Renal cortical epithelial cell (primary cell): Measurements from ENCODE around the gene ASB18. TPM values are rescaled to one million over a fixed set of nuclear protein-coding genes. Genes with fewer than 3 reads are reported as not detected.
A peak's percentile ranks its signal among the peaks of the same experiment; 100 is the strongest.

Source experiments
- DNase-seq: peaks from one replicate; pipeline ENCODE4 v3.0.0-alpha.2; 2011; ENCODE audit warnings: low read depth
- total RNA-seq: library from RNA; depleted of rRNA; stranded (reverse); fragments of >200 nt; gene quantifications from 2 replicates; pipeline ENCODE4 v1.2.3, GENCODE V29; 2014

ASB18 gene
- total RNA-seq, 1 donor from 2014 or later: not detected

- DNase-seq: peak; percentile 54
These were observed 90.2 kb downstream of the ASB18 start for GRCh38 chr2:236173729-236174607.

DNA sequence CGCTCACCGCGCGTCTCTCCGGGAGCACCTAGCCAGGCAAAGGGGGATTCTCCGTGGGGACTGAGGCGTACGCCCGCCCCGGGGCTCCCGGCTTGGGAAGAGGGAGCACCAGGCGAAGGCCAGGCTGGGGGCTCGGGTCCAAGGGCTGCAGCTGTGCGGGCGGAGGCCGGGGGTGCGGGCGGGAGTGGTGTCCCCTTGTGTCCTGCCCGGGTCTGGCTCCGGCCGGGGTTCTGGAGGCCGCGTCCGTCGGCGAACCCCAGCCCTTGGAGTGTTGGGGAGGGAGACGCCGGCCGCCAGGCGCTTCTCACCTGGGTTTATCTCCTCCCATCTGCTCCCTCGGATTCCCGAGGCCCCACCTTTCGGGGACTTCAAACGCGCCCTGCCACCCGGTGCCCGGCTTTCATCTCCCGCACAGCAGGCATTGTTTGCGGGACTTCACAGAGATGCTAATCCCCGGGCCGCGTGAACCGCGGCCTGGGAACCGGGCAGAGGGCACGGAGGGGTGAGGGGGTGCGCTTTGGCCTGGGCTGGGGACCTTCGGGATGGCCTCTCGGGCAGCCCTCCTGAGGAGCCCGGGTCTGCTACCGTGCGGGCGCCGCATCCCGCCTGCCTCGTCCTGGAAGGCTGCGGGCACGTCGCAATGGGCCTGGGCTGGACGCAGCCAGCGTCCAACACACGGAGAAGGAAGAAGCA lies 91.0 kb downstream of the ASB18 start:
- no peak for DNase-seq

GRCh38 chr2:236172255-236173035 lies 91.8 kb downstream of the ASB18 start:
- DNase-seq: no peak

- no peak for DNase-seq
These were observed 92.4 kb downstream of the ASB18 start for GRCh38 chr2:236171680-236172254.

GRCh38 chr2:236171181-236171679 lies 93.0 kb downstream of the ASB18 start:
- DNase-seq: no peak

GRCh38 chr2:236170590-236171165 lies 93.5 kb downstream of the ASB18 start:
- no peak for DNase-seq

GRCh38 chr2:236169741-236170589 lies 94.2 kb downstream of the ASB18 start:
- DNase-seq: no peak

GRCh38 chr2:236169151-236169721 lies 95.0 kb downstream of the ASB18 start:
- no peak for DNase-seq

DNA sequence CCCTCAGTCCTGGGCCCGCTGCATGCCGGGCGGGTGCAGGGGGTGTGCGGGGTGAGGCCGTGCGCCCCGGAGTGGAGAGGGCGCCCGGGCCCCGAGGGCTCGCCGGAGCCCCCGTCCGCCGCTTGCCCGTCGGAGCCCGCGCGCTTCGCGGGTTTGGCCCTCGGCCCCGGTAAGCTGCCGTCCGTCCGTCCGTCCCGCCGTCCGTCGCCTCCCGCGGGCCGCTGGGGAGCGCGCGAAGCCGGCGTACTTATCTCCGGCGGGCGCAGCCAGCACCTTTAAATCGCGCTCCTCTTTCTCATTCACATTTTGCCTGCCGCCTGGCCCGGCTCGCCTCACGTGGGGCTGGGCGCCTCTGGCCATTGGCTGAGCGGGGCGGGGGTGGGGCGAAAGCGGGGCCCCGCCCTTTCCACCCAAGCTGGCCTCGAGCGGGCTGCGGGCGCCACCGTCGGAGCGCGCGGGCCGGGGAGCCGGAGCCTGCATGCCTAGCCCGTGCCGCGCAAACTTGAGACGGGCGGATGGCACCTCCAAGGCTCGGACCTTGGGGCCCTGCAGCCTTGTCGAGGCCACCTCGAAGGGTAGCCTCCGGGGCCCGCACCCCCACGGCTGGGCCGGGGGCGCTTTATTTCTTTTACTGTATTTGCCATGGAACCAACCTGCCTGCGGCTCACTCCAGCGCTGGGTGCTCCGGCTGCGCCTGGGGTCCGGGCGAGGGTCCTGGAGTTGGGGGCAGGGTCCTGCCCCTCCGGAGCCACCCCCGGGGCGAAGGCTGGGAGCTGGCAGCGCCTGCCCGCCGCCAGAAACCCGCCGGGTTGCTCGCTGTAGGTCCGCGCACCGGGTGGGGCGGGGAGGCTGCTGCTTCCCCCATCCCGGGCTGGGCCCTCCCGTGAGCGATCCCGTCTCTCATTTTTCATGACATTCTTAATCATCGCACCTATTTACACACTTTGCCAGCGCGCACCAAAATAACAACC lies 95.8 kb downstream of the ASB18 start, which contains the start of gene GBX2:
GBX2 (minus strand) TSS at position 277 of the 971 bp plus-strand sequence. CDS start 415 bp downstream, outside the sequence.
- DNase-seq: peak; percentile 36

- DNase-seq: peak; percentile 14
These were observed 96.7 kb downstream of the ASB18 start for GRCh38 chr2:236167297-236168109.

DNA sequence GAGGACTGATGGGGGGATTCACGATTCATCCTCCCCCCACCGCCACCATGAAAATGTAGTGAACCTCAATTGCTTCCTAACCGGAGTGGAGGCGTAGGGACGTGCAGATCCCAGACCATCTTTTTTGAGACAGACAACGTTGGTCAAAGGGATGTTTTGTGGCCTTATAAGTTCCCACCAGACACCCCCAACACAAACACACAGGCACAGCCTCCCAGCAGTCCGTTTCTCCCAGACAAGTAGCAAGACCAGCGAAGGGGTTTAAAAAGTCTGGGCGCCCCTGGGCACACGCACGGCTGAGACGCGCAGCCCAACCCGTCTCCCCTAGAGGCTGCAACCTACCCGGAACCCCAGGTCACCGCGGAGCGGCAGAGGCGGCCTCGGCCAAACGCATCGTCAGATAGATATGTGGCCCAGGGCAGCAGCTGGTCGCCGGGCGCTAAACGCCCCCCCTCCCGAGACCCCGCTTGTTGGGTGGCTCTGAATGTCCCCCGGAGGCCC lies 97.4 kb downstream of the ASB18 start:
- DNase-seq: no peak

- DNase-seq: no peak
These were observed 98.1 kb downstream of the ASB18 start for GRCh38 chr2:236165842-236166795.

DNA sequence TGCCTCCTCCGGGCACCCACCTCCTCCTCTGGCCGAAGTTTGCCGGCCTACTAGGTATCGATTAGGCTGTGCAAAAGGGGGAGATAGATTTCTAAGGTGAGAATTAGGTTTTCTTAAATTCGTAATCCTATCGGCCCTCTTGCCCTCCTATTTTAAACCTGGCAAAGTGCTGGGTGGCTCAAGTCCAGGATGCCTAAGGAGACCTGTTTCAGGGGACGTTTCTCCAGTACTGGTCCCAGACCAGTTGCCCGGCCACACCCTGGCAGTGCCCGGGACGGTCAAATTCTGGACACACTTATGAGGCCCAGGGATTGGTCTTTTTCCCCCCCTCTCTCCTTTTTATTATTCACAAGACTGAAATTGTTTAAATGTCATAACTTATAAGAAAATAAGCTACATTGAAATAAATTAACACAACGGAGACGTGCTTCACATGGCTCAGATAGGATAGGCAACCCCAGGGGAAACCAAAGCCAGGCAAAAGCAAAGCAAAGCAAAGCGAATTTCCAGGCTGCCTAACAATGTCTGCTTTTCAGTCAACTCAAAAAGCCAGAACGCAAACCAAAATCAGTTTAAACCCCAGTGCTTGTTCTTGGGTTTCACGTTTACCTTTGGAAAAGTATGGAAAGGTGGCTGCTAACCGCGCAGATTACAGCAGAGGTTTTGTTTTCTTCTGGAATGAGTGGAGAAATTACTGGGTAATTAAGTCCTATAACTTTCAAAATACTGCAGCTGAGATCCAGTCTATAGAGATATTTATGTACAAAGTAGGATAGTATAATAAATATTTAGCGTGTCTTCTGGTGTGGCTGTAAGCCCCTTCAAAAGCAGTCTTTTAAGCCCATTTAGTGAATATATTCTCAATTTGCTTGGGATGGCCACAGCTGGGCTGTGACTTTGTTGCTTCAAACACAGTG lies 99.0 kb downstream of the ASB18 start:
- DNase-seq: no peak

- no peak for DNase-seq
These were observed 99.8 kb downstream of the ASB18 start for GRCh38 chr2:236164201-236164924.
